PFSK-1 (cell line): Measurements from ENCODE around the gene ERCC2.

ENCODE experiments used
- POLR2AphosphoS5 ChIP-seq: IDR thresholded peaks from 2 replicates; pipeline ENCODE4 v1.6.1; 2012; ENCODE audit warnings: low read depth, mild to moderate bottlenecking, control low read depth, low read length, moderate library complexity
- REST ChIP-seq, 2 experiments: IDR thresholded peaks; 2 replicates each; pipeline versions ENCODE4 v1.6.1 to v1.8.0; 2011 to 2012; ENCODE audit warnings: low read depth in 2 of 2, low read length in 2 of 2, control low read depth in 1 of 2, inconsistent platforms in 1 of 2, mild to moderate bottlenecking in 1 of 2, moderate library complexity in 1 of 2; ENCODE audit not compliant: insufficient read depth in 1 of 2

- TF ChIP-seq POLR2AphosphoS5, result no peak
- no peak for TF ChIP-seq REST (IDR thresholded peaks at IDR 0.05; ENCODE audit: insufficient read depth in 1 of 2, low read depth in 2 of 2, low read length in 2 of 2)
Measured at GRCh38 chr19:45345506-45345860, 24.9 kb downstream of the ERCC2 start.
